Ascending aorta (tissue), 2 donors: Measurements from ENCODE around the gene SLC45A1. TPM values are rescaled to one million over a fixed set of nuclear protein-coding genes. Genes with fewer than 3 reads are reported as not detected.

Source experiments
- DNase-seq, 2 donors: peaks; one replicate each; pipeline ENCODE4 v3.0.0-alpha.2; 2019; ENCODE audit warnings: low spot score in 2 of 2
- H3K27ac ChIP-seq, 2 donors: fragments of 200-600 bp; sonication (generic); one replicate each; pipeline ENCODE4 v1.5.1; 2016 to 2017; ENCODE audit warnings: mild to moderate bottlenecking in 1 of 2
- H3K27me3 ChIP-seq: fragments of 200-600 bp; sonication (generic); one replicate; pipeline ENCODE4 v1.5.1; 2017
- H3K36me3 ChIP-seq, 2 donors: fragments of 200-600 bp; sonication (generic); one replicate each; pipeline ENCODE4 v1.5.1; 2016
- H3K4me1 ChIP-seq, 2 donors: fragments of 200-600 bp; sonication (generic); one replicate each; pipeline ENCODE4 v1.5.1; 2016 to 2017; ENCODE audit warnings: mild to moderate bottlenecking in 1 of 2
- H3K4me3 ChIP-seq, 2 donors: fragments of 200-600 bp; sonication (generic); one replicate each; pipeline ENCODE4 v1.5.1; 2016 to 2017; ENCODE audit warnings: mild to moderate bottlenecking in 1 of 2
- H3K9me3 ChIP-seq, 2 donors: fragments of 200-600 bp; sonication (generic); one replicate each; pipeline ENCODE4 v1.5.1; 2016
- CTCF ChIP-seq, 3 experiments: fragments of 200-600 bp in 2 of 3; fragments of 450-650 bp in 1 of 3; sonication (generic) in 2 of 3; IDR thresholded peaks; one replicate each; pipeline ENCODE4 v1.5.1; 2016 to 2019; ENCODE audit warnings: antibody characterized with exemption in 3 of 3, mild to moderate bottlenecking in 1 of 3, moderate library complexity in 1 of 3
- intact Hi-C: fragments of 100-400 bp; cut with DNase I; formaldehyde crosslinking; loops from one replicate; pipeline ENCODE4 v1.15.1; 2023
- total RNA-seq: library from RNA; depleted of rRNA; stranded (reverse); fragments of >200 nt; gene quantifications from one replicate; pipeline ENCODE4 v1.1.0, GENCODE V29; 2016

Gene SLC45A1
- total RNA-seq, 1 donor from 2014 or later = 3.2 TPM

GRCh38 chr1:8326265-8326664 is 8.4 kb downstream of the SLC45A1 start:
- Histone ChIP-seq H3K27ac (no peak overlapping the region), H3K4me3 (no peak overlapping the region), H3K36me3 (peaks cover 5 to 33% of the 10 kb centered on the region in 2 donors), H3K4me1 (peaks cover 7 to 23% of the 10 kb centered on the region in 2 donors), H3K27me3 (no peaks in the 10 kb centered on the region), H3K9me3 (no peaks in the 10 kb centered on the region)
- no peak for TF ChIP-seq CTCF (IDR thresholded peaks at IDR 0.05)
- DNase-seq = no peak
- intact Hi-C loops = no loop called here

- peaks cover 7 to 23% of the 10 kb centered on the region in 2 donors for H3K4me1 ChIP-seq
- intact Hi-C loops = no loop called here
Observed at GRCh38 chr1:8328271-8328670, 10.4 kb downstream of the SLC45A1 start.

GRCh38 chr1:8329439-8329838 is 11.5 kb downstream of the SLC45A1 start:
- no peak for DNase-seq
- Histone ChIP-seq H3K4me3 (no peak overlapping the region), H3K9me3 (no peaks in the 10 kb centered on the region), H3K27me3 (no peaks in the 10 kb centered on the region), H3K27ac (peak overlapping the region; percentile 19 to 39), H3K36me3 (peaks cover 9 to 46% of the 10 kb centered on the region in 2 donors), H3K4me1 (peaks cover 0 to 12% of the 10 kb centered on the region in 2 donors)
- no peak for TF ChIP-seq CTCF (IDR thresholded peaks at IDR 0.05)
- intact Hi-C loops = no loop called here

More at GRCh38 chr1:8328271-8328670, 10.4 kb downstream of the SLC45A1 start:
- H3K36me3 ChIP-seq = peaks cover 5 to 34% of the 10 kb centered on the region in 2 donors
- no peak overlapping the region for H3K4me3 ChIP-seq
- no peak for TF ChIP-seq CTCF (IDR thresholded peaks at IDR 0.05)
- H3K27ac ChIP-seq = no peak overlapping the region
- no peaks in the 10 kb centered on the region for H3K27me3 ChIP-seq
- no peak for DNase-seq
- H3K9me3 ChIP-seq = no peaks in the 10 kb centered on the region

- no peak for TF ChIP-seq CTCF (IDR thresholded peaks at IDR 0.05)
- intact Hi-C loops = no loop called here
Observed at GRCh38 chr1:8329858-8330257, 11.9 kb downstream of the SLC45A1 start.

GRCh38 chr1:8330271-8331125 is 12.6 kb downstream of the SLC45A1 start:
- Histone ChIP-seq H3K4me1 (peaks cover 0 to 7% of the 10 kb centered on the region in 2 donors), H3K4me3 (no peak overlapping the region), H3K36me3 (peaks cover 9 to 55% of the 10 kb centered on the region in 2 donors), H3K27ac (no peak overlapping the region), H3K9me3 (no peaks in the 10 kb centered on the region), H3K27me3 (no peaks in the 10 kb centered on the region)
- no peak for TF ChIP-seq CTCF (IDR thresholded peaks at IDR 0.05)
- DNase-seq = no peak
- intact Hi-C loops = no loop called here

More at GRCh38 chr1:8329858-8330257, 11.9 kb downstream of the SLC45A1 start:
- Histone ChIP-seq H3K9me3 (no peaks in the 10 kb centered on the region), H3K36me3 (peaks cover 9 to 50% of the 10 kb centered on the region in 2 donors), H3K27me3 (no peaks in the 10 kb centered on the region), H3K27ac (peak overlapping the region in 1 of 2 donors; percentile 39), H3K4me1 (peaks cover 0 to 8% of the 10 kb centered on the region in 2 donors), H3K4me3 (no peak overlapping the region)
- DNase-seq = no peak
